Kidney (tissue), 14 donors: Measurements from ENCODE around the gene C14orf132. TPM values are rescaled to one million over a fixed set of nuclear protein-coding genes. Genes with fewer than 3 reads are reported as not detected.

Source experiments
- DNase-seq, 5 donors: peaks; one replicate each; pipeline ENCODE4 v3.0.0-alpha.2; 2013 to 2020
- FAIRE-seq: peaks from 2 replicates; lab custom pipeline; 2012; peaks lifted over from hg19 to GRCh38; lab: Jason Lieb, UNC
- H3K27ac ChIP-seq, 2 donors: one replicate each; pipeline ENCODE4 v1.7.0; 2013; ENCODE audit warnings: low read depth in 2 of 2, low read length in 2 of 2, inconsistent platforms in 1 of 2
- H3K27me3 ChIP-seq: one replicate; pipeline ENCODE4 v1.7.1; 2013; ENCODE audit warnings: low read length, inconsistent platforms; ENCODE audit not compliant: control insufficient read depth, insufficient read depth
- H3K36me3 ChIP-seq, 3 donors: one replicate each; pipeline versions ENCODE4 v1.7.0 to v1.7.1; 2013; ENCODE audit warnings: low read length in 3 of 3, control low read depth in 1 of 3, inconsistent platforms in 1 of 3; ENCODE audit not compliant: insufficient read depth in 3 of 3, control insufficient read depth in 2 of 3
- H3K4me1 ChIP-seq, 3 donors: one replicate each; pipeline versions ENCODE4 v1.7.0 to v1.7.1; 2013; ENCODE audit warnings: low read length in 3 of 3, inconsistent platforms in 1 of 3, low read depth in 1 of 3; ENCODE audit not compliant: control insufficient read depth in 2 of 3, insufficient read depth in 2 of 3
- H3K4me3 ChIP-seq, 3 donors: one replicate each; pipeline versions ENCODE4 v1.7.0 to v1.8.1; 2013; ENCODE audit warnings: low read length in 3 of 3, control low read depth in 1 of 3, inconsistent platforms in 1 of 3
- H3K9ac ChIP-seq, 3 donors: one replicate each; pipeline versions ENCODE4 v1.7.0 to v1.7.1; 2013; ENCODE audit warnings: low read length in 3 of 3, control low read depth in 1 of 3, inconsistent platforms in 1 of 3
- H3K9me3 ChIP-seq, 3 donors: one replicate each; pipeline versions ENCODE4 v1.7.0 to v1.7.1; 2013; ENCODE audit warnings: low read length in 3 of 3, control low read depth in 1 of 3, inconsistent platforms in 1 of 3; ENCODE audit not compliant: control insufficient read depth in 2 of 3, insufficient read depth in 1 of 3
- intact Hi-C: fragments of 100-400 bp; cut with DNase I; formaldehyde crosslinking; loops from one replicate; pipeline ENCODE4 v1.11.1; 2022
- polyA plus RNA-seq: library from polyadenylated mRNA; stranded (reverse); fragments of 350-450 nt; fragmentation: Illumina TruSeq; extraction: RNeasy Lipid Tissue Mini Kit (QIAGEN cat#74804); gene quantifications from one replicate; pipeline ENCODE4 v1.2.3, GENCODE V29; 2014; ENCODE audit warnings: low read depth, low replicate concordance; ENCODE audit not compliant: insufficient read depth
- total RNA-seq: library from RNA; stranded (reverse); fragmentation: NEBNext Ultra II Directional; extraction: Animal tissue kit (Norgen Biotek cat#: 25700); gene quantifications from one replicate; pipeline ENCODE4 v1.2.1, GENCODE V29; 2021
- TF ChIP-seq, protein P1 (sequence below): IDR thresholded peaks from 3 replicates; pipeline ENCODE4 v1.5.1; 2012; ENCODE audit warnings: mild to moderate bottlenecking, moderate library complexity, borderline replicate concordance; ENCODE audit not compliant: insufficient read depth; ENCODE audit errors: extremely low read depth
- donor health status: control.
- donor health status: control.
- donor health status: control.
- donor health status: control.
- donor health status: control.
- donor health status: DM: yes; HTN: yes; CAD: no.
- donor health status: Normal renal cell carcinoma (clear cell type).

Gene C14orf132
- total and polyA plus RNA-seq, 2 donors from 2014 or later = 6.0 to 17.5 TPM

DNA sequence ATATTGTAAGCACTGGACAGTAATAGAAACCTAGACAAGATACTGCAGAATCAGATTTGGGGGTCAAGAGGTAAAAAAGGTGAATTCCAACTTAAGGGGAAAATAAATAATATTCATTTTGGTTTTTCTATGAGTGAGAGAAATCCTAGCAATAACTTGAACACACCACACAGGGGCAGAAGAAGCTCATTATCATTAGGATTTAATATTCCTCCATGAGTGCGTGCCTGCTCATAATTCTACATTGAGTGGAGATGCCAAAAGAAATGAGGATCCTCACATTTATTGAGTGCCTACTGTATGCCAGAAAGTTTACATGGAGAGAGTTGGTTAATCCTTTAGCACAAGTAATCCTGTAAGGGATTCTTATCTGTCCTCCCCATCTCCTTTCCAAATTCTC, 40.5 kb upstream of the C14orf132 start:
- Histone ChIP-seq H3K36me3 (no peaks in the 10 kb centered on the region), H3K4me3 (no peak overlapping the region), H3K27ac (no peak overlapping the region), H3K9ac (no peak overlapping the region), H3K9me3 (peaks cover 0 to 3% (median 0%) of the 10 kb centered on the region in 3 donors), H3K4me1 (no peaks in the 10 kb centered on the region), H3K27me3 (no peaks in the 10 kb centered on the region)
- intact Hi-C loops = no loop called here
- TF ChIP-seq, protein P1, sequence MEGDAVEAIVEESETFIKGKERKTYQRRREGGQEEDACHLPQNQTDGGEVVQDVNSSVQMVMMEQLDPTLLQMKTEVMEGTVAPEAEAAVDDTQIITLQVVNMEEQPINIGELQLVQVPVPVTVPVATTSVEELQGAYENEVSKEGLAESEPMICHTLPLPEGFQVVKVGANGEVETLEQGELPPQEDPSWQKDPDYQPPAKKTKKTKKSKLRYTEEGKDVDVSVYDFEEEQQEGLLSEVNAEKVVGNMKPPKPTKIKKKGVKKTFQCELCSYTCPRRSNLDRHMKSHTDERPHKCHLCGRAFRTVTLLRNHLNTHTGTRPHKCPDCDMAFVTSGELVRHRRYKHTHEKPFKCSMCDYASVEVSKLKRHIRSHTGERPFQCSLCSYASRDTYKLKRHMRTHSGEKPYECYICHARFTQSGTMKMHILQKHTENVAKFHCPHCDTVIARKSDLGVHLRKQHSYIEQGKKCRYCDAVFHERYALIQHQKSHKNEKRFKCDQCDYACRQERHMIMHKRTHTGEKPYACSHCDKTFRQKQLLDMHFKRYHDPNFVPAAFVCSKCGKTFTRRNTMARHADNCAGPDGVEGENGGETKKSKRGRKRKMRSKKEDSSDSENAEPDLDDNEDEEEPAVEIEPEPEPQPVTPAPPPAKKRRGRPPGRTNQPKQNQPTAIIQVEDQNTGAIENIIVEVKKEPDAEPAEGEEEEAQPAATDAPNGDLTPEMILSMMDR = peak; percentile 8
- DNase-seq (peak in 1 of 5 donors; percentile 16), FAIRE-seq (no peak)

DNA sequence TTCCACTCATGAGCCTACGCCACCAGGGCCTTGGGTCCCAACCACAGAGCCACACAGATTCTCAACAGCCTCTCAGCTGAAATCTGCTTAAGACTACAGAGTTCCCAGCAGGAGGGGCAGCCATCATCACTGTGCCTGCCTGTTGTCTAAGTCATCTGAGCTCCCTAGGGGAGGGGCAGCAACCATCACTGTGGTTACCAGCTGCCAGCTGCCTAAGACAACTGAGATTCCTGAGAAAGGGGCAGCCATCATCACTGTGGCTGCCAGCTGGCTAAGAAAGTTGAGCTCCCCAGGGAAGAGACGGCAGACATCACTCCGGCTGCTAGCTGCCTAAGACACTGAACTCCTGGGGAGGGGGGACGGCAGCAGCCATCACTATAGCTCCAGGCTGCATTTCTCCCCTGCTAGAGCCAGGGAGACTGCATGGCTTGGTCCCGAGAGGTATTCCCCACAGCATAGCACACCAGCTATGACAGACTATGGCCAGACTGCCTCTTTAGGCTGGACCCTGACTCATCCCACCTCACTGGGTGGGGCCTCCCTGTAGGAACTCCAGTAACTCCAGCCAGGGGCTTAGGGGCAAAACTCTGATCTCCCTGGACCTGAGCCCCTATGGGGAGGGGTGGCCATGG, 37.2 kb upstream of the C14orf132 start:
- FAIRE-seq (no peak), DNase-seq (peak in 4 of 5 donors; percentile 55 to 71 (median 64))
- H3K36me3 ChIP-seq = no peaks in the 10 kb centered on the region
- no peak overlapping the region for H3K9ac ChIP-seq
- H3K27ac ChIP-seq = no peak overlapping the region
- intact Hi-C loops = loop anchor here (10.0 kb wide), 1 partner anchor 93 kb away; no protein-coding TSS in a partner anchor
- no peak overlapping the region for H3K4me3 ChIP-seq
- no peaks in the 10 kb centered on the region for H3K27me3 ChIP-seq
- TF ChIP-seq, protein P1 = no peak
- H3K4me1 ChIP-seq = no peaks in the 10 kb centered on the region
- H3K9me3 ChIP-seq = peaks cover 0 to 3% (median 0%) of the 10 kb centered on the region in 3 donors

DNA sequence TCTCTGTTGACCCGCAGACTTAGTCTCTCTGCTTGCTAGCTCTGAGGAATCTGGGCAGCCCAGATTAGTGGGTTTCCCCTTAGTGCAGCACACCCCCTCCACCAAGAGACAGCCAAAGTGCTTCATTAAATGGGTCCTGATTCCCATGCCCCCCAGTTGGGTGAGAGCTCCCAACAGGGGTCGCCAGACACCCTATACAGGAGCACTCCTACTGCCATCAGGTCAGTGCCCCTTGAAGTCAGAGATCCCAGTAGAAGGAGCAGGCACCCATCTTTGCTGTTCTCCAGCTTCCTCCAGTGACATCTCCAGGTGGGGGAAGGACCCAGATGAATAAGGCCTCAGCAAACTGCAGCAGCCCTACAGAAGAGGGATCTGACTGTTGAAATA, 36.7 kb upstream of the C14orf132 start:
- DNase-seq (no peak), FAIRE-seq (no peak)
- Histone ChIP-seq H3K36me3 (no peaks in the 10 kb centered on the region), H3K4me3 (no peak overlapping the region), H3K4me1 (no peaks in the 10 kb centered on the region), H3K9ac (no peak overlapping the region), H3K9me3 (peaks cover 0 to 3% (median 0%) of the 10 kb centered on the region in 3 donors), H3K27me3 (no peaks in the 10 kb centered on the region), H3K27ac (no peak overlapping the region)
- intact Hi-C loops = loop anchor here (10.0 kb wide), 1 partner anchor 92 kb away; no protein-coding TSS in a partner anchor
- TF ChIP-seq, protein P1 = no peak
